ENCODE data around the gene CXCR6. TPM values are rescaled to one million over a fixed set of nuclear protein-coding genes. Genes with fewer than 3 reads are reported as not detected.

Gene CXCR6
- total and polyA plus RNA-seq, 2 experiments from 2014 or later: not detected

DNA sequence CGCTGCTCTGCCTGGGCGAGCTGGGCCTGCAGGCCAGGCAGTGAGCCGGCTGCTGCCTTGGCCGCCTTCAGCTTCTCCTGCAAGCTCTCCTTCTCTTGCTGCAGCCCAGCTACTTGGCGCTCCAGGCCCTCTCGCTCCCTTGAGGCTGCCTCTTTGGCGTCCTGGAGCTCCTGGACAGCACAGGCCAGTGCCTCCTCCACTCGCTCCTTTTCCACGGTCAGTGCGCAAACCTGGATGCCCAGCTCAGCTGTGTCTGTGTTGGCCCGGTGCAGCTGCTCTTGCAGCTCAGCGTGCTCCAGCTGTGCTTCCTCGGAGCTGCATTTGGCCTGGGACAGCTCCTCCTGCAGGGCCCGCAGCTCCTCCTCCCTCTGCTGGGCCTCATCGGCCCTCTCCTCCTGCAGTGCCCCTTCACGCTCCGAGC, 23.1 kb downstream of the CXCR6 start:
- H3K27ac ChIP-seq: no peak overlapping the region
- H3K9me3 ChIP-seq (ENCODE audit: low read depth): no peaks in the 10 kb centered on the region
- no peaks in the 10 kb centered on the region for H3K9me2 ChIP-seq (ENCODE audit: insufficient read depth)
- H3K4me3 ChIP-seq: no peak overlapping the region
- no peak overlapping the region for H3K9ac ChIP-seq
- no peak overlapping the region for H2AFZ ChIP-seq
- H3K4me1 ChIP-seq (ENCODE audit: insufficient read depth): peaks cover 6% of the 10 kb centered on the region; the same call in 1 of the 2 replicates
- no peak overlapping the region for H3K4me2 ChIP-seq (ENCODE audit: unreplicated experiment)
- no peaks in the 10 kb centered on the region for H3K27me3 ChIP-seq (replicated peaks; ENCODE audit: insufficient read depth)
- WGBS, 2 experiments (ENCODE audit: low coverage in 1 of 2, low lambda C conversion rate in 2 of 2, missing lambda C conversion rate in 2 of 2): 95 to 97% methylated on average over 17 of the region's 17 CpGs
- in situ Hi-C loops (cut with MboI): no loop called here
- no peak for TF ChIP-seq EZH2 (IDR thresholded peaks at IDR 0.05; ENCODE audit: insufficient read depth, poor library complexity, severe bottlenecking)
- no peaks in the 10 kb centered on the region for H3F3A ChIP-seq (ENCODE audit: insufficient read depth)
- no peaks in the 10 kb centered on the region for H4K20me1 ChIP-seq (ENCODE audit: insufficient read depth)
- H3K36me3 ChIP-seq (ENCODE audit: low read depth): peaks cover 6% of the 10 kb centered on the region; the same call in 1 of the 2 replicates
- DNase-seq: no peak
- no peaks in the 10 kb centered on the region for H3K79me2 ChIP-seq (ENCODE audit: insufficient read depth)

DNA sequence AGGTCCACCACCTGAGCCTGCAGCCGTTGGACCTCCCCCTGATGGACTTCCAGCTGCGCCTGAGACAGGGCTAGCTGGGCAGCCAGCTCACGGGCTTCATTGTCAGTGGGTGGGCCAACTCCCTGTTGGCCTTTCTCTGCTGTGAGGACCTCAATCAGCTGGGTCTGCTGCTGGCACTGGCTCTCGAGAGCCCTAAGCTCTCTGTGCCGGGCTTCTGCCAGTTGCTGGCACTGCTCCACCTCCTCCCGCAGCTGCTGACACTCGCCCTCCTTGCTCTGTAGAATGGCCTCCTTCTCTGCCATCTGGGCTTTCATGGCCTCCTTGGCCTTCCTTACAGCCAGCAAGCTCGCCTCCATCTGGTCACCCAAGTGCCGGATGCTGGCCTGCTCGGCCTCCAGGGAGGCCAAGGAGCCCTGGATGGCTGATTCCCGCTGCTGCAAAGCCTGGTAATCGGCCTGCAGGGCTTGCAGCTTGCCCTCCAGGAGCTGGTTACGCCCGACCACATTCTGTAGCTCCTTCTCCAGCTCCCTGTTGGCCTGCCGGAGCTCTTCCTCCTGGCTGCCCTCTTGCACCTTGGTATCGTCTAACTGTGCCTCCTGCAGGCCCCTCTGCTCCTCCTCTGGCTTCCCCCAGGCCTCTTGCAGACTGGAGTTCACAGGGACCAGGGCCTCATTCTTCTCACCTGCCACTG, 23.8 kb downstream of the CXCR6 start:
- no peaks in the 10 kb centered on the region for H3K9me2 ChIP-seq (ENCODE audit: insufficient read depth)
- TF ChIP-seq EZH2 (IDR thresholded peaks at IDR 0.05; ENCODE audit: insufficient read depth, poor library complexity, severe bottlenecking): no peak
- TF ChIP-seq EZH2phosphoT487 (IDR thresholded peaks at IDR 0.05; ENCODE audit: insufficient read depth, low read depth): no peak
- in situ Hi-C loops (cut with MboI): no loop called here
- no peaks in the 10 kb centered on the region for H4K20me1 ChIP-seq (ENCODE audit: insufficient read depth)
- H3K9me3 ChIP-seq (ENCODE audit: low read depth): no peaks in the 10 kb centered on the region
- H3K79me2 ChIP-seq (ENCODE audit: insufficient read depth): no peaks in the 10 kb centered on the region
- H3K36me3 ChIP-seq (ENCODE audit: low read depth): 0 out of 2 replicates have a peak, but pooled peaks cover 6% of the 10 kb centered on the region
- H3K27me3 ChIP-seq (replicated peaks; ENCODE audit: insufficient read depth): no peaks in the 10 kb centered on the region
- H3K27ac ChIP-seq: no peak overlapping the region
- WGBS, 2 experiments (ENCODE audit: low coverage in 1 of 2, low lambda C conversion rate in 2 of 2, missing lambda C conversion rate in 2 of 2): 87 to 91% methylated on average over 14 to 16 of the region's 16 CpGs
- H2AFZ ChIP-seq: no peak overlapping the region
- H3K4me3 ChIP-seq: no peak overlapping the region
- H3K4me2 ChIP-seq (ENCODE audit: unreplicated experiment): no peak overlapping the region
- no peak overlapping the region for H3K9ac ChIP-seq
- DNase-seq: no peak
- H3K4me1 ChIP-seq (ENCODE audit: insufficient read depth): peaks cover 6% of the 10 kb centered on the region; the same call in 1 of the 2 replicates
- H3F3A ChIP-seq (ENCODE audit: insufficient read depth): peaks cover under 1% of the 10 kb centered on the region; the same call in 1 of the 2 replicates

DNA sequence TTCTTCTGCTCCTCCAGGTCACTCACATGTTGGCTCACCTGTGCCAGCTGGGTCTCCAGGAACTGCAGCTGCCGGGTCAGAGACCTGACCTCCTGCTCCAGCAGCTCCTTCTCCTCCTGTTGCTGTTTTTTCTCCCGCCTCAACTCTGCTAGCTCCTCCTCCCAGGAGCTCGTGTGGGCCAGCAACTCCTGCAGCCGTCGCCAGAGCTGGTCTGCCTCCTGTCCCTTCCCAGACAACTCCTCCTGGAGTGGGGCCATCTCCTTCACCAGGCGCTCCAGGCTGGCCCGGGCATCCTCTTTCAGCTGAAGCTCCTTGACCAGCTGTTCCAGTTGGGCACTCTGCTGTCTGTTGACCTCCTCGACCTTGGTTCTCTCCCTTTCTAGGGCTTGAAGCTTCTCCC, 24.5 kb downstream of the CXCR6 start:
- H3K79me2 ChIP-seq (ENCODE audit: insufficient read depth): no peaks in the 10 kb centered on the region
- no peaks in the 10 kb centered on the region for H3K9me2 ChIP-seq (ENCODE audit: insufficient read depth)
- no peak for DNase-seq
- H3K4me3 ChIP-seq: no peak overlapping the region
- no peak for TF ChIP-seq EZH2 (IDR thresholded peaks at IDR 0.05; ENCODE audit: insufficient read depth, poor library complexity, severe bottlenecking)
- no peak for TF ChIP-seq EZH2phosphoT487 (IDR thresholded peaks at IDR 0.05; ENCODE audit: insufficient read depth, low read depth)
- no peak overlapping the region for H3K27ac ChIP-seq
- H3K4me2 ChIP-seq (ENCODE audit: unreplicated experiment): no peak overlapping the region
- H3K4me1 ChIP-seq (ENCODE audit: insufficient read depth): peaks cover 12% of the 10 kb centered on the region
- H3K36me3 ChIP-seq (ENCODE audit: low read depth): 0 out of 2 replicates have a peak, but pooled peaks cover 6% of the 10 kb centered on the region
- whole genome bisulfite sequencing, 2 experiments (ENCODE audit: low coverage in 1 of 2, low lambda C conversion rate in 2 of 2, missing lambda C conversion rate in 2 of 2): 68 to 71% methylated on average over 8 of the region's 8 CpGs
- no peak overlapping the region for H3K9ac ChIP-seq
- H4K20me1 ChIP-seq (ENCODE audit: insufficient read depth): no peaks in the 10 kb centered on the region
- no peak overlapping the region for H2AFZ ChIP-seq
- H3F3A ChIP-seq (ENCODE audit: insufficient read depth): peaks cover 6% of the 10 kb centered on the region
- H3K27me3 ChIP-seq (replicated peaks; ENCODE audit: insufficient read depth): no peaks in the 10 kb centered on the region
- H3K9me3 ChIP-seq (ENCODE audit: low read depth): no peaks in the 10 kb centered on the region
- in situ Hi-C loops (cut with MboI): no loop called here

DNA sequence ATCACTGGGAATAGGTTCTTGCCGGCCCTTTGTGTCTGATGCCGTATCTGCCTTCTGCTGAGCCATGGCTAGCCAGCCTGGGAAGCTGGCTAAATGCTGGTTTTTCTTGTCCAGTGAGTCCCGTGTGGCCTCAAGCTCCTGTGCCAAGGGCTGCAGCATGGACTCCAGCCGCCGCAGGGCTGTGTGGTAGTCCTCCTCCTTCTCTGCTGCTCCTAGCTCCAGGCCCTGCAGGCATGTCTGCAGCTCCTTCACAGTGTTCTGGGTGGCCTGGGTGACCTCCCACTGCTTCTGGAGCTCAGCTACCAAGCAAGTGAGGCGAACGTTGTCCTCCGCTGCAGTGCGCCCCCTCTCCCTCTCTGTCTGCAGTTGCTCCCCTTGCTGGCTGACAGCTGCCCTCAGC, 24.9 kb downstream of the CXCR6 start:
- H3K9me3 ChIP-seq (ENCODE audit: low read depth): no peaks in the 10 kb centered on the region
- H3K4me2 ChIP-seq (ENCODE audit: unreplicated experiment): no peak overlapping the region
- H3K36me3 ChIP-seq (ENCODE audit: low read depth): 0 out of 2 replicates have a peak, but pooled peaks cover 6% of the 10 kb centered on the region
- H4K20me1 ChIP-seq (ENCODE audit: insufficient read depth): no peaks in the 10 kb centered on the region
- H2AFZ ChIP-seq: no peak overlapping the region
- no peak overlapping the region for H3K9ac ChIP-seq
- DNase-seq: no peak
- in situ Hi-C loops (cut with MboI): no loop called here
- 74% methylated on average over 9 of the region's 9 CpGs for WGBS, 2 experiments (ENCODE audit: low coverage in 1 of 2, low lambda C conversion rate in 2 of 2, missing lambda C conversion rate in 2 of 2)
- no peak overlapping the region for H3K4me3 ChIP-seq
- peaks cover 10% of the 10 kb centered on the region for H3F3A ChIP-seq (ENCODE audit: insufficient read depth)
- TF ChIP-seq EZH2phosphoT487 (IDR thresholded peaks at IDR 0.05; ENCODE audit: insufficient read depth, low read depth) (no peak), EZH2 (IDR thresholded peaks at IDR 0.05; ENCODE audit: insufficient read depth, poor library complexity, severe bottlenecking) (no peak)
- H3K27ac ChIP-seq: no peak overlapping the region
- peaks cover 17% of the 10 kb centered on the region for H3K4me1 ChIP-seq (ENCODE audit: insufficient read depth)
- H3K9me2 ChIP-seq (ENCODE audit: insufficient read depth): no peaks in the 10 kb centered on the region
- no peaks in the 10 kb centered on the region for H3K27me3 ChIP-seq (replicated peaks; ENCODE audit: insufficient read depth)
- no peaks in the 10 kb centered on the region for H3K79me2 ChIP-seq (ENCODE audit: insufficient read depth)

All from GM23248 (cell line).